OCI-LY1 (cell line): ENCODE measurements around the gene EID2.

Experiments
- H2AFZ ChIP-seq: fragments of 200-600 bp; sonication (generic), shearing (Covaris generic); 2 replicates; pipeline ENCODE4 v1.6.0; 2014; ENCODE audit warnings: antibody characterized with exemption, mild to moderate bottlenecking, low read length
- H3F3A ChIP-seq: fragments of 200-600 bp; sonication (generic), shearing (Covaris generic); 2 replicates; pipeline ENCODE4 v1.6.0; 2014; ENCODE audit warnings: mild to moderate bottlenecking, antibody characterized with exemption, low read length, moderate library complexity; ENCODE audit not compliant: insufficient read depth
- H3K27ac ChIP-seq: fragments of 200-600 bp; sonication (generic); 2 replicates; pipeline ENCODE4 v1.5.1; 2014; ENCODE audit warnings: low read length, mixed run types, mild to moderate bottlenecking, low read depth; ENCODE audit not compliant: poor library complexity, severe bottlenecking
- H3K27me3 ChIP-seq: fragments of 200-600 bp; sonication (generic); 2 replicates; pipeline ENCODE4 v1.6.0; 2014; ENCODE audit warnings: antibody characterized with exemption, mild to moderate bottlenecking, low read length, moderate library complexity; ENCODE audit not compliant: insufficient read depth
- H3K36me3 ChIP-seq: fragments of 200-600 bp; sonication (generic); 2 replicates; pipeline ENCODE4 v1.6.1; 2014; ENCODE audit warnings: mild to moderate bottlenecking, antibody characterized with exemption, low read length, moderate library complexity, mixed read lengths; ENCODE audit not compliant: insufficient read depth
- H3K4me1 ChIP-seq: fragments of 200-600 bp; sonication (generic); 2 replicates; pipeline ENCODE4 v1.5.1; 2014; ENCODE audit warnings: mild to moderate bottlenecking, low read length, moderate library complexity; ENCODE audit not compliant: insufficient read depth, severe bottlenecking
- H3K4me2 ChIP-seq: fragments of 200-600 bp; sonication (generic), shearing (Covaris generic); 2 replicates; pipeline ENCODE4 v1.6.1; 2014; ENCODE audit warnings: low read length
- H3K4me3 ChIP-seq: fragments of 200-600 bp; sonication (generic); 2 replicates; pipeline ENCODE4 v1.5.1; 2014; ENCODE audit warnings: low read length, low read depth, mild to moderate bottlenecking, mixed read lengths; ENCODE audit not compliant: poor library complexity, severe bottlenecking
- H3K79me2 ChIP-seq: fragments of 200-600 bp; shearing (Covaris generic); 2 replicates; pipeline ENCODE4 v1.6.1; 2016; ENCODE audit warnings: mixed run types, low read length, mixed read lengths; ENCODE audit not compliant: insufficient read depth
- H3K9ac ChIP-seq: fragments of 200-600 bp; sonication (generic), shearing (Covaris generic); 2 replicates; pipeline ENCODE4 v1.6.1; 2014; ENCODE audit warnings: mild to moderate bottlenecking, low read length, mixed read lengths
- H3K9me2 ChIP-seq: fragments of 200-600 bp; sonication (generic), shearing (Covaris generic); 2 replicates; pipeline ENCODE4 v1.6.1; 2014; ENCODE audit warnings: low read depth, mild to moderate bottlenecking, low read length, mixed read lengths
- H3K9me3 ChIP-seq: fragments of 200-600 bp; shearing (Covaris generic); 2 replicates; pipeline ENCODE4 v1.6.1; 2014; ENCODE audit warnings: low read length, mixed read lengths
- H4K20me1 ChIP-seq: fragments of 200-600 bp; sonication (generic), shearing (Covaris generic); 2 replicates; pipeline ENCODE4 v1.6.0; 2016; ENCODE audit warnings: mild to moderate bottlenecking, low read length; ENCODE audit not compliant: insufficient read depth
- CTCF ChIP-seq: fragments of 200-600 bp; sonication (generic), shearing (Covaris generic); IDR thresholded peaks from 2 replicates; pipeline ENCODE4 v1.5.1; 2017; ENCODE audit warnings: mild to moderate bottlenecking, antibody characterized with exemption, low read length, moderate library complexity, mixed read lengths
- EZH2 ChIP-seq: fragments of 200-600 bp; sonication (generic), shearing (Covaris generic); IDR thresholded peaks from 2 replicates; pipeline ENCODE4 v1.8.0; 2017; ENCODE audit warnings: borderline replicate concordance, mixed run types, mild to moderate bottlenecking, antibody characterized with exemption, low read length, moderate library complexity, mixed read lengths

The EID2 gene

GRCh38 chr19:39517432-39517831 is 22.5 kb downstream of the EID2 start:
- peaks cover 46% of the 10 kb centered on the region for H3K4me1 ChIP-seq
- no peaks in the 10 kb centered on the region for H3K36me3 ChIP-seq
- H3K4me2 ChIP-seq = no peak overlapping the region
- H3F3A ChIP-seq = no peaks in the 10 kb centered on the region
- no peaks in the 10 kb centered on the region for H3K9me3 ChIP-seq
- TF ChIP-seq CTCF (no peak), EZH2 (no peak)
- no peak overlapping the region for H3K9ac ChIP-seq
- H4K20me1 ChIP-seq = no peaks in the 10 kb centered on the region
- no peaks in the 10 kb centered on the region for H3K79me2 ChIP-seq
- H3K27ac ChIP-seq = no peak overlapping the region
- H3K9me2 ChIP-seq = no peaks in the 10 kb centered on the region
- peaks cover 12% of the 10 kb centered on the region for H3K27me3 ChIP-seq
- H3K4me3 ChIP-seq = no peak overlapping the region
- no peak overlapping the region for H2AFZ ChIP-seq

- Histone ChIP-seq H3K79me2 (no peaks in the 10 kb centered on the region), H3K36me3 (no peaks in the 10 kb centered on the region), H3K27me3 (peaks cover 12% of the 10 kb centered on the region), H2AFZ (no peak overlapping the region), H3K4me3 (no peak overlapping the region), H3K9ac (no peak overlapping the region), H3K9me3 (no peaks in the 10 kb centered on the region), H3K27ac (no peak overlapping the region), H3K4me2 (no peak overlapping the region), H3K4me1 (peaks cover 40% of the 10 kb centered on the region), H3K9me2 (no peaks in the 10 kb centered on the region), H3F3A (no peaks in the 10 kb centered on the region), H4K20me1 (no peaks in the 10 kb centered on the region)
- TF ChIP-seq EZH2 (no peak), CTCF (no peak)
Observed at GRCh38 chr19:39516270-39516669, 23.7 kb downstream of the EID2 start.

- no peak for TF ChIP-seq CTCF
- no peak for TF ChIP-seq EZH2
- H3K4me2 ChIP-seq = no peak overlapping the region
- no peaks in the 10 kb centered on the region for H3K9me3 ChIP-seq
- no peaks in the 10 kb centered on the region for H3F3A ChIP-seq
- no peak overlapping the region for H3K9ac ChIP-seq
- no peak overlapping the region for H2AFZ ChIP-seq
- no peaks in the 10 kb centered on the region for H4K20me1 ChIP-seq
- no peak overlapping the region for H3K4me3 ChIP-seq
- H3K4me1 ChIP-seq = peaks cover 35% of the 10 kb centered on the region
- H3K27ac ChIP-seq = no peak overlapping the region
- no peaks in the 10 kb centered on the region for H3K79me2 ChIP-seq
- no peaks in the 10 kb centered on the region for H3K36me3 ChIP-seq
- H3K27me3 ChIP-seq = peaks cover 12% of the 10 kb centered on the region
- no peaks in the 10 kb centered on the region for H3K9me2 ChIP-seq
Observed at GRCh38 chr19:39515551-39516191, 24.3 kb downstream of the EID2 start.
